RWPE2 (cell line): ENCODE measurements around the gene WWTR1.

Source experiments
- ATAC-seq: fragments of 200-7000 bp; cut with Tn5 transposase; 3 replicates; pipeline ENCODE4 v1.9.1; 2021; ENCODE audit warnings: low read depth
- DNase-seq: peaks from one replicate; pipeline ENCODE4 v3.0.0-alpha.2; 2020; ENCODE audit warnings: low spot score
- H3K27ac ChIP-seq: fragments of 450-650 bp; 2 replicates; pipeline ENCODE4 v1.5.1; 2017; ENCODE audit warnings: mild to moderate bottlenecking; ENCODE audit not compliant: poor library complexity, severe bottlenecking
- H3K27me3 ChIP-seq: fragments of 250-450 bp; sonication (Bioruptor Pico); 2 replicates; pipeline ENCODE4 v1.5.1; 2021; ENCODE audit warnings: mild to moderate bottlenecking, moderate library complexity; ENCODE audit not compliant: insufficient read depth, poor library complexity, severe bottlenecking
- H3K36me3 ChIP-seq: fragments of 250-450 bp; sonication (Bioruptor Pico); 2 replicates; pipeline ENCODE4 v1.5.1; 2020; ENCODE audit warnings: low read depth, mild to moderate bottlenecking, moderate library complexity
- H3K4me1 ChIP-seq: fragments of 250-450 bp; sonication (Bioruptor Pico); 2 replicates; pipeline ENCODE4 v1.5.1; 2021; ENCODE audit warnings: mild to moderate bottlenecking, moderate library complexity; ENCODE audit not compliant: insufficient read depth, poor library complexity, severe bottlenecking
- H3K4me3 ChIP-seq: fragments of 250-450 bp; sonication (Bioruptor Pico); 2 replicates; pipeline ENCODE4 v1.5.1; 2021; ENCODE audit warnings: mild to moderate bottlenecking, moderate library complexity; ENCODE audit not compliant: severe bottlenecking
- H3K9me3 ChIP-seq: fragments of 250-450 bp; sonication (Bioruptor Pico); 2 replicates; pipeline ENCODE4 v1.5.1; 2021; ENCODE audit warnings: mild to moderate bottlenecking, moderate library complexity; ENCODE audit not compliant: severe bottlenecking
- TF ChIP-seq, protein P1 (sequence below): fragments of 450-650 bp; IDR thresholded peaks from one replicate; pipeline ENCODE4 v1.5.1; 2017; ENCODE audit warnings: mild to moderate bottlenecking, moderate library complexity; ENCODE audit not compliant: poor library complexity, severe bottlenecking

The WWTR1 gene

DNA sequence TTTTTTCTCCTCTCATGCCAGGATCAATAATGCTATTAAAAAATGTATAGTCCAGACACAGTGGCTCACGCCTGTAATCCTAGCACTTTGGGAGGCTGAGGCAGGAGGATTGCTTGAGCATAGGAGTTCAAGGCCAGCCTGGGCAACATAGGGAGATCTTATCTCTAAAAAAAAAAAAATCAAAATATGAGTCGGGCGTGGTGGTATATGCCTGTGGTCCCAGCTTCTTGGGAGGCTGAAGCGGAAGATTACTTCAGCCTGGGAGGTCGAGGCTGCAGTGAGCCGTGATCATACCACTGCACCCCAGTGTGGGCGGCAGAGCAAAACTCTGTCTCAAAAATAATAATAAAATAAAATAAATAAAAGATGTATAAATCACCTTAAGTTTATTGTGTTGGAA, 75.4 kb downstream of the WWTR1 start:
- DNase-seq: no peak
- H3K4me3 ChIP-seq: no peak overlapping the region
- no peaks in the 10 kb centered on the region for H3K36me3 ChIP-seq
- TF ChIP-seq, protein P1, sequence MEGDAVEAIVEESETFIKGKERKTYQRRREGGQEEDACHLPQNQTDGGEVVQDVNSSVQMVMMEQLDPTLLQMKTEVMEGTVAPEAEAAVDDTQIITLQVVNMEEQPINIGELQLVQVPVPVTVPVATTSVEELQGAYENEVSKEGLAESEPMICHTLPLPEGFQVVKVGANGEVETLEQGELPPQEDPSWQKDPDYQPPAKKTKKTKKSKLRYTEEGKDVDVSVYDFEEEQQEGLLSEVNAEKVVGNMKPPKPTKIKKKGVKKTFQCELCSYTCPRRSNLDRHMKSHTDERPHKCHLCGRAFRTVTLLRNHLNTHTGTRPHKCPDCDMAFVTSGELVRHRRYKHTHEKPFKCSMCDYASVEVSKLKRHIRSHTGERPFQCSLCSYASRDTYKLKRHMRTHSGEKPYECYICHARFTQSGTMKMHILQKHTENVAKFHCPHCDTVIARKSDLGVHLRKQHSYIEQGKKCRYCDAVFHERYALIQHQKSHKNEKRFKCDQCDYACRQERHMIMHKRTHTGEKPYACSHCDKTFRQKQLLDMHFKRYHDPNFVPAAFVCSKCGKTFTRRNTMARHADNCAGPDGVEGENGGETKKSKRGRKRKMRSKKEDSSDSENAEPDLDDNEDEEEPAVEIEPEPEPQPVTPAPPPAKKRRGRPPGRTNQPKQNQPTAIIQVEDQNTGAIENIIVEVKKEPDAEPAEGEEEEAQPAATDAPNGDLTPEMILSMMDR: no peak
- H3K27me3 ChIP-seq: no peaks in the 10 kb centered on the region
- H3K4me1 ChIP-seq: peaks cover 96% of the 10 kb centered on the region
- no peaks in the 10 kb centered on the region for H3K9me3 ChIP-seq
- peak overlapping the region; percentile 98 for H3K27ac ChIP-seq
- no peak for ATAC-seq

DNA sequence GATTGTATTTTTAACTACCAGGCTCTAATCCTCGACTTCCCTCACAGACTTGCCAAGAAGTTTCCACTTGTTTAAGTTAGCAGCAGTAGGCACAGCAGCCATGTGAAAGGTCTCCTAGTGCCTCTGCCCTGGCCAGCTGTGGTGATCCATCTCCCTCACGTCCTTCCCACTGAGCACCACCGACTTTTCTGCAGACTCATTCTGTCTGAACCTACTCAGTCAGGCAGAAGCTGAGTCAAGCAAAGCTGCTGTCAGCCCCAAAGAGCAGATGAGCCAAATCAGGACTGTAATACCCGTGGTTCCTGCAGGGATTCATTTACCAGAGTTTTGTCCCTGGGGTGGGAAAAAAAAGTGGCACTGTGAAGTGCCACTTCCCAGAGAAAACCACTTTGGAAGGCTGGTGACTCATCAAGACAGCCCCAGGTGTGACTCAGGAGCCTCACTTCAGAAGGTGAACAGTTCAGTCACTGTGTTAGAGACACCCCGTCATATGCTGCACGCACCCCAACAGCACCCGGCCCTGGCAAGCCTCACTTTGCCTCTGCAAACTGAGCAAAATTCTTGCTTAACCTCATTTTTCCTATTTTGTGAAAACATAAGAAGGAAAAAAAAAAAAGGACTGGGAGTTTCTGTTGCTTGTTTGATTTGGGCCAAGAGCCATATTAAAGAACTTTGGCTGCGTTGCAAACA, 76.0 kb downstream of the WWTR1 start:
- Histone ChIP-seq H3K27me3 (no peaks in the 10 kb centered on the region), H3K4me1 (peaks cover 96% of the 10 kb centered on the region), H3K27ac (peak overlapping the region; percentile 98), H3K36me3 (no peaks in the 10 kb centered on the region), H3K4me3 (no peak overlapping the region), H3K9me3 (no peaks in the 10 kb centered on the region)
- peak; percentile 79 for DNase-seq
- peak; percentile 68 for ATAC-seq
- TF ChIP-seq, protein P1: no peak

DNA sequence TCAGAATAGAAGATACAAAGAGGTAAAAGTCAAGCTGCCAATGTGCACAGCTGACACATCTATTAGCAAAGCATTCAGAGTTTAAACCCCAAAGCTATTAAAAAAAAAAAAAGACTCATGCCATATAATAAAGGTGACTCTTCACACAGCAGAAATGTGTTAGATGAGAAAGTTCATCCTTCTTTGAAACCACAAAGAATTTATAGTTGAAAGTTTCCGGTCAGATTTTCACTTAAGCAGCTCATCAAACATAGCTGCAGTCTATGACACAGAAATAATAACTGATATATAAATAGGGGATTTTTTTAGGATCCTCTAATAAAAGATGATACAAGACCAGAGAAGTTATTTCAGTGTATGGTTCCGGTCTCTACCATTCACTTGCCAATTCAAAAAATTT, 76.6 kb downstream of the WWTR1 start:
- H3K27me3 ChIP-seq: no peaks in the 10 kb centered on the region
- peak overlapping the region; percentile 98 for H3K27ac ChIP-seq
- TF ChIP-seq, protein P1: no peak
- DNase-seq (no peak), ATAC-seq (peak; percentile 1; the same call in 2 of the 3 replicates)
- H3K4me1 ChIP-seq: peaks cover 95% of the 10 kb centered on the region
- H3K4me3 ChIP-seq: no peak overlapping the region
- H3K9me3 ChIP-seq: no peaks in the 10 kb centered on the region
- no peaks in the 10 kb centered on the region for H3K36me3 ChIP-seq

DNA sequence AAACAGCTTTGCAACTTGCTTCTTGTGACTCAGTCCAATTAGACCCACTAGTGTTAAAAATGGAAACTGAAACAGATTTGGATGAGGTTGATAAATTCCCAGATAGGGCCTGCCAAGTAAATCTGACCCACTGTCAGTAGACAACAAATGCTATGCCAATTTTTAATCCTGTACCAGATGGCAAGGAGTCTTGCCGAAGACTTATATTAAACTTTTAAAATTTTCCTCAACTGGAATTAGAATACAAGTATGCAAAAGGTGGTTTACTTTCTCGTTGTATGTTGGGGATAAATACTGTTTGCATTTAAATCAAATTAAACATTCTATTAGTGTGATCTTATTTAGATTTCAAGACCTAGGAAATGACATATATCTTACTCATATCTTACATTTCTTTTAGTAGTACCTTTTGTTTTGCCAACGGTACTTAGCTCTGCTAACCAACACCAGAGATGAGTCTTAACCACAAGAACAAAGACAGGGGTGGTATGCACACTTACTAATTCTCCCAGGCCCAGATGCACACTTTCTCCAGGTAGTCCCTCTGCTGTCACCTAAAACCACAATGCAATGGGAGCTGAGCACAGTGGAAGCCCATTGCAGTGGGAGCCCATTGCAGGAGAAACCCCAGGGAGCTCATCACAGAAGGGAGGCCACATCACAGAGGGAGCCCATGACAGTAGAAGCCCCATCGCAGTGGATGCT, 77.8 kb downstream of the WWTR1 start:
- DNase-seq: no peak
- no peaks in the 10 kb centered on the region for H3K36me3 ChIP-seq
- H3K27ac ChIP-seq: peak overlapping the region; percentile 98
- no peak overlapping the region for H3K4me3 ChIP-seq
- H3K9me3 ChIP-seq: no peaks in the 10 kb centered on the region
- H3K27me3 ChIP-seq: no peaks in the 10 kb centered on the region
- H3K4me1 ChIP-seq: peaks cover 92% of the 10 kb centered on the region
- TF ChIP-seq, protein P1: no peak
- ATAC-seq: peak; percentile 63

DNA sequence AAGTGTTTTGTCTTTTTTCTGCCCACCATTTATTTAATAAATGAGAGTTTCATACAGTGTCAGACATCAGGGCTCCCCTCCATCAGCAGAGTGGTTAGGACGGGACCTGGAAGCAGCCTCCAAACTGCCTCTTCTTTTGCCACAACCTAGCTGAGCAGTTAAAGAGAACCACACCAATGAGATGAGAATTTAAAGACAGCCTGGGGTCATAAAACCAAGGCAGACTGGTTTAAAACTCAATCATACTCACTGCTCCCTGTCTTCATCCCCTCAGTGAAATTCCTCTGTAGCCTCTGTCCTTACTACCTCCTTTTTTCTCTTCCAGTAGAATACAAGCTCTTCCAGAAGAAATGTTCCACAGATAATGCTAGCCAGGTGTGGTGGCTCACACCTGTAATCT, 78.7 kb downstream of the WWTR1 start:
- H3K4me1 ChIP-seq: peaks cover 92% of the 10 kb centered on the region
- ATAC-seq (no peak), DNase-seq (no peak)
- TF ChIP-seq, protein P1: no peak
- H3K4me3 ChIP-seq: no peak overlapping the region
- H3K27me3 ChIP-seq: no peaks in the 10 kb centered on the region
- no peaks in the 10 kb centered on the region for H3K36me3 ChIP-seq
- H3K9me3 ChIP-seq: no peaks in the 10 kb centered on the region
- H3K27ac ChIP-seq: peak overlapping the region; percentile 98
